ENCODE data around the gene ANKRD16. TPM values are rescaled to one million over a fixed set of nuclear protein-coding genes. Genes with fewer than 3 reads are reported as not detected.
"Not testable (repeated sequence)": the region's sequence is repeated elsewhere in the genome, so short reads cannot be mapped to it uniquely, and the experiment has no call there.

Gene ANKRD16
- 2.4 TPM for total RNA-seq
- long read RNA-seq, partial matches to known transcripts, result 0 of 6 reads
- long read RNA-seq, other reads (novel, unspliced or antisense), result 5 of 6 reads

- ATAC-seq (ENCODE audit: poor library complexity) (peak; percentile 95), DNase-seq (peak; percentile 99)
- intact Hi-C loops (cut with DNase I), result loop anchor here (5.0 kb wide), 1 partner anchor 78 kb away; the partner anchor contains the start of gene GDI2
Observed at GRCh38 chr10:5889624-5890451, at the start of gene ANKRD16, which contains the start of gene FBH1. Gene ANKRD16 (minus strand): TSS chr10:5889893. CDS start chr10:5889354, 539 bp downstream. Gene FBH1 (plus strand): TSS chr10:5890243. CDS start chr10:5890346, 103 bp downstream.

GRCh38 chr10:5938291-5938690 lies 48.6 kb upstream of the ANKRD16 start:
- ATAC-seq (ENCODE audit: poor library complexity), result no peak
- no peak for DNase-seq
- intact Hi-C loops (cut with DNase I), result no loop called here

GRCh38 chr10:5937016-5937415 lies 47.3 kb upstream of the ANKRD16 start:
- intact Hi-C loops (cut with DNase I), result no loop called here
- no peak for DNase-seq
- no peak for ATAC-seq (ENCODE audit: poor library complexity)

GRCh38 chr10:5935628-5936027 lies 45.9 kb upstream of the ANKRD16 start:
- intact Hi-C loops (cut with DNase I), result no loop called here
- ATAC-seq (ENCODE audit: poor library complexity) (no peak), DNase-seq (no peak)

GRCh38 chr10:5933909-5934546 lies 44.3 kb upstream of the ANKRD16 start:
- DNase-seq (no peak), ATAC-seq (ENCODE audit: poor library complexity) (no peak)
- intact Hi-C loops (cut with DNase I), result no loop called here

- ATAC-seq (ENCODE audit: poor library complexity) (no peak), DNase-seq (no peak)
- intact Hi-C loops (cut with DNase I), result no loop called here
Observed at GRCh38 chr10:5932345-5932744, 42.7 kb upstream of the ANKRD16 start.

GRCh38 chr10:5930272-5930671 lies 40.6 kb upstream of the ANKRD16 start:
- no peak for ATAC-seq (ENCODE audit: poor library complexity)
- intact Hi-C loops (cut with DNase I), result no loop called here
- no peak for DNase-seq

- intact Hi-C loops (cut with DNase I), result no loop called here
- DNase-seq (no peak), ATAC-seq (ENCODE audit: poor library complexity) (no peak)
Observed at GRCh38 chr10:5929442-5929841, 39.7 kb upstream of the ANKRD16 start.

- intact Hi-C loops (cut with DNase I), result no loop called here
- DNase-seq, result no peak
- ATAC-seq (ENCODE audit: poor library complexity), result no peak
Observed at GRCh38 chr10:5927306-5927705, 37.6 kb upstream of the ANKRD16 start.

GRCh38 chr10:5924889-5925288 lies 35.2 kb upstream of the ANKRD16 start:
- DNase-seq (no peak), ATAC-seq (ENCODE audit: poor library complexity) (peak; percentile 27)
- intact Hi-C loops (cut with DNase I), result no loop called here

- intact Hi-C loops (cut with DNase I), result no loop called here
- DNase-seq (no peak), ATAC-seq (ENCODE audit: poor library complexity) (no peak)
Observed at GRCh38 chr10:5921746-5922145, 32.1 kb upstream of the ANKRD16 start.

- intact Hi-C loops (cut with DNase I), result no loop called here
- DNase-seq (no peak), ATAC-seq (ENCODE audit: poor library complexity) (no peak)
Observed at GRCh38 chr10:5919568-5919967, 29.9 kb upstream of the ANKRD16 start.

- ATAC-seq (ENCODE audit: poor library complexity), result no peak
- intact Hi-C loops (cut with DNase I), result no loop called here
- no peak for DNase-seq
Observed at GRCh38 chr10:5918763-5919162, 29.1 kb upstream of the ANKRD16 start.

GRCh38 chr10:5917305-5917704 lies 27.6 kb upstream of the ANKRD16 start:
- no peak for ATAC-seq (ENCODE audit: poor library complexity)
- DNase-seq, result no peak
- intact Hi-C loops (cut with DNase I), result no loop called here

GRCh38 chr10:5915451-5915850 lies 25.8 kb upstream of the ANKRD16 start:
- ATAC-seq (ENCODE audit: poor library complexity), result no peak
- intact Hi-C loops (cut with DNase I), result no loop called here
- DNase-seq, result no peak

- intact Hi-C loops (cut with DNase I), result no loop called here
- DNase-seq, result no peak
- ATAC-seq (ENCODE audit: poor library complexity), result no peak
Observed at GRCh38 chr10:5913736-5914135, 24.0 kb upstream of the ANKRD16 start.

- intact Hi-C loops (cut with DNase I), result no loop called here
Observed at GRCh38 chr10:5911670-5912069, 22.0 kb upstream of the ANKRD16 start.

GRCh38 chr10:5910323-5911100 lies 20.8 kb upstream of the ANKRD16 start:
- DNase-seq (no peak), ATAC-seq (ENCODE audit: poor library complexity) (peak; percentile 21)
- intact Hi-C loops (cut with DNase I), result no loop called here

More at GRCh38 chr10:5911670-5912069, 22.0 kb upstream of the ANKRD16 start:
- DNase-seq, result no peak
- no peak for ATAC-seq (ENCODE audit: poor library complexity)

GRCh38 chr10:5908676-5909075 lies 19.0 kb upstream of the ANKRD16 start:
- intact Hi-C loops (cut with DNase I); DNase-seq; ATAC-seq (ENCODE audit: poor library complexity): not testable (repeated sequence)
